Vagina (tissue), 2 donors: Measurements from ENCODE around the gene GGCX. TPM values are rescaled to one million over a fixed set of nuclear protein-coding genes. Genes with fewer than 3 reads are reported as not detected.
"Not testable (repeated sequence)": the region's sequence is repeated elsewhere in the genome, so short reads cannot be mapped to it uniquely, and the experiment has no call there.

Experiments
- DNase-seq, 2 donors: peaks; one replicate each; pipeline ENCODE4 v3.0.0-alpha.2; 2017; ENCODE audit errors: extremely low spot score in 2 of 2
- H3K27ac ChIP-seq: fragments of 200-600 bp; sonication (generic); one replicate; pipeline ENCODE4 v1.5.1; 2019
- H3K27me3 ChIP-seq: fragments of 200-600 bp; sonication (generic); one replicate; pipeline ENCODE4 v1.5.1; 2019
- H3K36me3 ChIP-seq, 2 donors: fragments of 200-600 bp; sonication (generic); one replicate each; pipeline ENCODE4 v1.5.1; 2017 to 2019
- H3K4me1 ChIP-seq: fragments of 200-600 bp; sonication (generic); one replicate; pipeline ENCODE4 v1.5.1; 2019
- H3K4me3 ChIP-seq, 2 donors: fragments of 200-600 bp; sonication (generic); 1 replicate in 1 of 2; 2 replicates in 1 of 2; pipeline ENCODE4 v1.5.1; 2016 to 2019
- H3K9me3 ChIP-seq: fragments of 200-600 bp; sonication (generic); one replicate; pipeline ENCODE4 v1.5.1; 2019
- POLR2A ChIP-seq, 2 donors: fragments of 450-650 bp; IDR thresholded peaks; one replicate each; pipeline ENCODE4 v1.6.1; 2017; ENCODE audit warnings: antibody characterized with exemption in 2 of 2, mild to moderate bottlenecking in 2 of 2, moderate library complexity in 2 of 2
- POLR2AphosphoS5 ChIP-seq, 2 donors: sonication (generic); formaldehyde crosslinking; IDR thresholded peaks; one replicate each; pipeline ENCODE4 v1.9.0; 2017; ENCODE audit warnings: antibody characterized with exemption in 2 of 2, mild to moderate bottlenecking in 2 of 2, low read depth in 1 of 2; ENCODE audit not compliant: insufficient read depth in 1 of 2
- intact Hi-C: fragments of 100-400 bp; cut with DNase I; formaldehyde crosslinking; loops from one replicate; pipeline ENCODE4 v1.15.1; 2023
- total RNA-seq: library from RNA; depleted of rRNA; stranded (reverse); fragments of >200 nt; gene quantifications from one replicate; pipeline ENCODE4 v1.2.3, GENCODE V29; 2016
- TF ChIP-seq, protein P1 (sequence below), 3 experiments: fragments of 450-650 bp in 2 of 3; fragments of 200-600 bp in 1 of 3; sonication (generic) in 1 of 3; IDR thresholded peaks; one replicate each; pipeline ENCODE4 v1.5.1; 2017 to 2019; ENCODE audit warnings: antibody characterized with exemption in 3 of 3, mild to moderate bottlenecking in 2 of 3, moderate library complexity in 2 of 3

The GGCX gene
- total RNA-seq, 1 donor from 2014 or later: 18.2 TPM

GRCh38 chr2:85577063-85577385 lies 15.7 kb upstream of the GGCX start:
- DNase-seq: no peak
- TF ChIP-seq, protein P1, sequence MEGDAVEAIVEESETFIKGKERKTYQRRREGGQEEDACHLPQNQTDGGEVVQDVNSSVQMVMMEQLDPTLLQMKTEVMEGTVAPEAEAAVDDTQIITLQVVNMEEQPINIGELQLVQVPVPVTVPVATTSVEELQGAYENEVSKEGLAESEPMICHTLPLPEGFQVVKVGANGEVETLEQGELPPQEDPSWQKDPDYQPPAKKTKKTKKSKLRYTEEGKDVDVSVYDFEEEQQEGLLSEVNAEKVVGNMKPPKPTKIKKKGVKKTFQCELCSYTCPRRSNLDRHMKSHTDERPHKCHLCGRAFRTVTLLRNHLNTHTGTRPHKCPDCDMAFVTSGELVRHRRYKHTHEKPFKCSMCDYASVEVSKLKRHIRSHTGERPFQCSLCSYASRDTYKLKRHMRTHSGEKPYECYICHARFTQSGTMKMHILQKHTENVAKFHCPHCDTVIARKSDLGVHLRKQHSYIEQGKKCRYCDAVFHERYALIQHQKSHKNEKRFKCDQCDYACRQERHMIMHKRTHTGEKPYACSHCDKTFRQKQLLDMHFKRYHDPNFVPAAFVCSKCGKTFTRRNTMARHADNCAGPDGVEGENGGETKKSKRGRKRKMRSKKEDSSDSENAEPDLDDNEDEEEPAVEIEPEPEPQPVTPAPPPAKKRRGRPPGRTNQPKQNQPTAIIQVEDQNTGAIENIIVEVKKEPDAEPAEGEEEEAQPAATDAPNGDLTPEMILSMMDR (IDR thresholded peaks at IDR 0.05): no peak
- no peak for TF ChIP-seq POLR2A (IDR thresholded peaks at IDR 0.05)
- no peak for TF ChIP-seq POLR2AphosphoS5 (IDR thresholded peaks at IDR 0.05; ENCODE audit: insufficient read depth in 1 of 2, low read depth in 1 of 2)
- H3K4me3 ChIP-seq: peak overlapping the region in 1 of 2 donors; percentile 44
- H3K27me3 ChIP-seq: no peaks in the 10 kb centered on the region
- no peaks in the 10 kb centered on the region for H3K9me3 ChIP-seq
- no peaks in the 10 kb centered on the region for H3K36me3 ChIP-seq
- intact Hi-C loops: no loop called here
- peaks cover 23% of the 10 kb centered on the region for H3K4me1 ChIP-seq
- H3K27ac ChIP-seq: peak overlapping the region; percentile 45

GRCh38 chr2:85575739-85576138 lies 14.4 kb upstream of the GGCX start:
- H3K36me3 ChIP-seq: no peaks in the 10 kb centered on the region
- no peaks in the 10 kb centered on the region for H3K9me3 ChIP-seq
- intact Hi-C loops: no loop called here
- H3K4me3 ChIP-seq: no peak overlapping the region
- H3K27me3 ChIP-seq: no peaks in the 10 kb centered on the region
- no peak overlapping the region for H3K27ac ChIP-seq
- TF ChIP-seq POLR2AphosphoS5 (IDR thresholded peaks at IDR 0.05; ENCODE audit: insufficient read depth in 1 of 2, low read depth in 1 of 2) (no peak), POLR2A (IDR thresholded peaks at IDR 0.05) (no peak)
- TF ChIP-seq, protein P1 (IDR thresholded peaks at IDR 0.05): no peak
- DNase-seq: no peak
- peaks cover 23% of the 10 kb centered on the region for H3K4me1 ChIP-seq

DNA sequence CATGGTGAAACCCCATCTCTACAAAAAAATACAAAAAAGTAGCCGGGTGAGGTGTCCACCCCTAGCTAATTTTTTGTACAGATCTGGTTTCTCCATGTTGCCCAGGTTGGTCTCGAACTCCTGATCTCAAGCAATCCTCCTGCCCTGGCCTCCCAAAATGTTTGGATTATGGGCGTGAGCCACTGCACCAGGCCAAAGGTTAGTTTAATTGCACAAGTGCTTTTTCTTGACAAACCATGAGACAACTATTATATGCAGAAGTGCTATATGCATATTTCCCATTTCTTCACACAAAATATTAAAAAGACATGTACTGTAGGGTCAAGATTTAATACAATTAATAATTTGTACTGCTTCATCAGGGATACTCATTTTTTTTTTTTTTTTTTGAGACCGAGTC lies 5.0 kb upstream of the GGCX start:
- intact Hi-C loops: no loop called here

GRCh38 chr2:85564144-85564563 lies 2.9 kb upstream of the GGCX start:
- H3K4me3 ChIP-seq: no peak overlapping the region
- TF ChIP-seq POLR2A (IDR thresholded peaks at IDR 0.05): no peak
- TF ChIP-seq POLR2AphosphoS5 (IDR thresholded peaks at IDR 0.05; ENCODE audit: insufficient read depth in 1 of 2, low read depth in 1 of 2): no peak
- TF ChIP-seq, protein P1 (IDR thresholded peaks at IDR 0.05): no peak
- H3K9me3 ChIP-seq: no peaks in the 10 kb centered on the region
- H3K27ac ChIP-seq: no peak overlapping the region
- no peak for DNase-seq
- H3K27me3 ChIP-seq: no peaks in the 10 kb centered on the region
- intact Hi-C loops: loop anchor here (1.0 kb wide), 1 partner anchor 18 kb away; no protein-coding TSS in a partner anchor
- H3K36me3 ChIP-seq: no peaks in the 10 kb centered on the region
- peaks cover 24% of the 10 kb centered on the region for H3K4me1 ChIP-seq

More for the DNA sequence above, 5.0 kb upstream of the GGCX start:
- no peaks in the 10 kb centered on the region for H3K27me3 ChIP-seq
- H3K4me1 ChIP-seq: peaks cover 5% of the 10 kb centered on the region
- H3K27ac ChIP-seq: no peak overlapping the region
- no peak overlapping the region for H3K4me3 ChIP-seq
- no peaks in the 10 kb centered on the region for H3K9me3 ChIP-seq
- TF ChIP-seq POLR2AphosphoS5 (IDR thresholded peaks at IDR 0.05; ENCODE audit: insufficient read depth in 1 of 2, low read depth in 1 of 2) (no peak), POLR2A (IDR thresholded peaks at IDR 0.05) (no peak)
- TF ChIP-seq, protein P1 (IDR thresholded peaks at IDR 0.05): no peak
- no peak for DNase-seq
- no peaks in the 10 kb centered on the region for H3K36me3 ChIP-seq

GRCh38 chr2:85560812-85561279 lies 447 bp downstream of the GGCX start:
- TF ChIP-seq, protein P1 (IDR thresholded peaks at IDR 0.05): no peak
- no peak for TF ChIP-seq POLR2AphosphoS5 (IDR thresholded peaks at IDR 0.05; ENCODE audit: insufficient read depth in 1 of 2, low read depth in 1 of 2)
- no peak for TF ChIP-seq POLR2A (IDR thresholded peaks at IDR 0.05)
- no peaks in the 10 kb centered on the region for H3K9me3 ChIP-seq
- intact Hi-C loops: no loop called here
- peak overlapping the region; percentile 73 to 90 for H3K4me3 ChIP-seq
- H3K27me3 ChIP-seq: no peaks in the 10 kb centered on the region
- H3K27ac ChIP-seq: peak overlapping the region; percentile 95
- no peak for DNase-seq
- H3K4me1 ChIP-seq: peaks cover 25% of the 10 kb centered on the region
- peaks cover 0 to 11% of the 10 kb centered on the region in 2 donors for H3K36me3 ChIP-seq

DNA sequence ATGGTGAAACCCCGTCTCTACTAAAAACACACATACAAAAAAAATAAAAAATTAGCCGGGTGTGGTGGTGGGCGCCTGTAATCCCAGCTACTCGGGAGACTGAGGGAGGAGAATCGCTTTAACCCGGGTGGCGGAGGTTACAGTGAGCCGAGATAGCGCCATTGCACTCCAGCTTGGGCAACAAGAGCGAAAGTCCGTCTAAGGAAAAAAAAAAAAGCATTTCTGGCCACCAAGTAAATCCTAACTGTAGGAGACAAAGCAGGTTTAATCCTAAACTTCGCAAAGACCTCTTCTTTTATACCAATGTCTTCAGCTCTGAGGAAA lies 928 bp downstream of the GGCX start:
- H3K27me3 ChIP-seq, intact Hi-C loops, H3K9me3 ChIP-seq, DNase-seq, H3K27ac ChIP-seq: not testable (repeated sequence)
- peak overlapping the region; percentile 73 to 90 for H3K4me3 ChIP-seq
- H3K36me3 ChIP-seq: peaks cover 0 to 14% of the 10 kb centered on the region in 2 donors
- peaks cover 25% of the 10 kb centered on the region for H3K4me1 ChIP-seq
